NK-92 (cell line): ENCODE data around the gene COL27A1.

Experiments
- DNase-seq: peaks from one replicate; lab custom pipeline; 2025; ENCODE audit not compliant: unreplicated experiment; lab: John Stamatoyannopoulos, UW

Gene COL27A1

GRCh38 chr9:114299286-114300152, 144.2 kb downstream of the COL27A1 start:
- DNase-seq, result no peak

- no peak for DNase-seq
Measured at GRCh38 chr9:114300153-114300845, 145.0 kb downstream of the COL27A1 start.

GRCh38 chr9:114300846-114301797, 145.8 kb downstream of the COL27A1 start:
- no peak for DNase-seq

GRCh38 chr9:114301798-114302565, 146.6 kb downstream of the COL27A1 start:
- no peak for DNase-seq

DNA sequence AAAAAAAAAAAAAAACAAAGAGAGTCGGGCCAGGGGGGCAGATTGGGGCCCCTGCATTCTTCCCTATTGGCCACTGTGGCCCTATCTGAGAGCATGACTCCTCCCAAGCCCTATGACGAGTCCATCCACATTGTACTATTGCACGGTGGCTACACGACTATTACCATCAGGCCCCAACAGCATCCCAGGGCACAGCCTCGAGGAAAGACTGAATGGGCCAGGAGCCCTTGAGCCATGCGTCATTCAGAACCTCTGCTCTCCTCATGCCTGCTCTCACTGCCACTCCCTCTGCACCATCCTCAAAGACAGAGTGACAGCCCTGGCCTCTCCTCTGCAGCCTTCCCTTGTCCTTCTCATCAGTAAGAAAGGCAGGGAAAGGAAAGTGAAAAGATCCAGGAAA, 147.4 kb downstream of the COL27A1 start:
- no peak for DNase-seq

- DNase-seq, result no peak
Measured at GRCh38 chr9:114303571-114303970, 148.2 kb downstream of the COL27A1 start.

DNA sequence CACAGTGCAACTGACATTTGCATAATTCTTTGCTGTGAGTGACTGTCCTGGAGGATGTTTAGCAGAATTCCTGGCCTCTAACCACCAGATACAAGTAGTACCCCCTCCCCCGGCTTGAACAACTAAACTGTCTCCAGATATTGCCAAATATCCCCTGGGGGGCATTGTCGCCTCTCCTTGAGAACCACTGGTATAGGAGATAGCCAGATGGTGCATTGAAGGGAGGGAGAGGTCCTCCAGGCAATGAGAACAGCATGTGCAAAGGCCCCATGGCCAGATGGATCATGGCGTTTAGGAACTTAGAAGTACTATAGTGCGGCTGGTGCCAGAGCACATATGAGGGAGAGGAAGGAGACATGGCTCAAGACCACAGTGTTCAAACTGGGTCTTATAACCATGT, 148.6 kb downstream of the COL27A1 start:
- DNase-seq, result no peak

DNA sequence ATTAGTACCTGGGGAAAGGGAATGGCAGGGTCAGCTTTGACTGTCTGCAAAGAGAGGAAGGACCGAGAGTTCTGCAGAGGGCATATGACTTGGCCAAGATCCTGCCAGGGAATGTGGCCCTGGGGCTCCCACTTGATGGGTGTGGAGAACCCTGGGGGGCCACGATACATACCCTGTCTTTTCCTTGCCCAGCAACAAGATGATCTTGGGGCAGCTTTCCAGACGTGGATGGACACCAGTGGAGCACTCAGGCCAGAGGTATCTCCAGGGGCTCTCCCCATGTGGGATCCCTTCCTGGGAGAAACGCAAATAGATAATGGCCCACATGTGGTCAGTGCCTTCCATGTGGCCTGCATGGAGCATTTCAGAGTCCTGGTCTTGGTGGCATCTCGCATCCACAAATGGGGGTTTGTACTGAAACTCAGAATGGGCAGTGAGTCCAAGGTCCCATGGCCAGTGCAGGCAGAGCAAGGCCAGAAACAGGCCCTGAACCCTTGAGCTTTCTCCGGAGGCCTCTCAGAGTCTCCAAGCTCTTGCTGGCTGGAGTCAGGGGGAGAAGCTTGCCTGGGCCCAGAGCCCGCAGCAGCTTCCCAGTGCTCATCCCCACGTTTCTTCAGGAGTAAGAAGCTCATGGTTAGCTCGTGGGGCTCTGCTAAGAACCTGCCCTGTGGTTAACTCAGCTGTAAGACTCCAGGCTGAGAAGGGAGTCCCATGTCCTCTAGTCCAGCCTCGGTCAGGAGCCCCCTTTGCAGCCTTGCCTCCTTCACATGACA, 149.3 kb downstream of the COL27A1 start:
- no peak for DNase-seq

DNA sequence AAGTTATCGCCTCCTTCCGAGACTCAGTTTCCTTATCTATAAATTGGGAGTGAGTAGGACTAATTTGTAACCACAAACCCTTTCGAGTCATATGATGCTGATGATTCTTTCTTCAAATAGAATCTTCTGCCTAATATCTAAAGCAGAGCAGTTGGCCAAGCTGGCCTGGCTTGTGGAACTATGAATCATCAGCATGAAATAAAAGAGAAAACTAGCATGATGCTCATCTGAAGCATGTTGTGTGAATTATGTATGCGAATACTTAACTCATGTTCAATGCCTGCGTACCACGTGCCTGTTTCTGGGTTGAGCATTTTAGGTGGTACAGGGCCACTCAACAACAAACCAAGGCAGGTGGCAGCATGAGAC, 152.5 kb downstream of the COL27A1 start:
- no peak for DNase-seq

- no peak for DNase-seq
Measured at GRCh38 chr9:114308361-114308950, 153.1 kb downstream of the COL27A1 start.

GRCh38 chr9:114309096-114309495, 153.8 kb downstream of the COL27A1 start:
- DNase-seq, result no peak

- DNase-seq, result no peak
Measured at GRCh38 chr9:114310471-114311450, 155.4 kb downstream of the COL27A1 start.

DNA sequence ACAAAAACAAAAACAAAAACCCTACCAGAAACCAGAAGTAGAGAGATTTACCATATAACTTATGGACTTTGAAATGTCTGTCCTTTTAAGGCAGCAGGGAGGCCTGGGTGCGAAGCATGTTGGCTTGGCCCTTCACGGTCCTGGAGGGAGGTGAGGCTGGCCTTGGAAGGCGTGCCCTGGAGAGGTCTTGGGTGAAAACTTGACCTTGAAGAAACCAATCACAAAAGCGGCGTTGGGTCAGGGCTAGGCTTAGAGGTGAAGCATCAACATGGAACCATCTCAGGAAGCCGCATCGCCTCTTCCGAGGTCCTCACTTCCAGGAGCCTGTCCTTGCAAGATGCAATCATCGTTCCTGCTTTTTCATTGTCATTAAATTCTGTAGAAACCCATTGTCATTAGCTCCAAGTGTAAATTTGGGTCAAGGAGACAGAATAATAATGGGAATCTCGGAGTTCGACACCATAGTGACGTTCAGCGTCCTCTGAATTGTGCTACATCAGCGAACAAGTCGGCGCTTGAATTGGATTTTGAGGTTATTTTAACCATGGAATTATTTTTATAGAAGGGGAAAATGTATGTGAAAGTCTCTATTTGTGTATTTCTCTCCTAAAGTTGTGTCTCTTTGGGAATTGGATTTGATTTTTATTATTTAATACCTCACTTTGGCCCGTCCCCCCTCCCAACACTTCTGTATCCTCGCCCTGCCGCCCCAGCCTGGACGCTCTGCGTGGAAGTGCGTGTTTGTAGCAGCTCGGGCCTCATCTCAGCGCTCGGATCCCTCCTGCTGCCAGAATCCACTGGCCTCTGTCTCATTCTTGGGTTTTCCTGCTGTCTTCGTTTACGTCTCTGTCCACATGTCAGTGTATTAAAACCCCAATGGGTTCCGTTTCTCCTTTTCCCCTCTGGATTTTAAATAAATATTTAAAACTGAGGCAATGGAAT, 156.5 kb downstream of the COL27A1 start:
- no peak for DNase-seq

DNA sequence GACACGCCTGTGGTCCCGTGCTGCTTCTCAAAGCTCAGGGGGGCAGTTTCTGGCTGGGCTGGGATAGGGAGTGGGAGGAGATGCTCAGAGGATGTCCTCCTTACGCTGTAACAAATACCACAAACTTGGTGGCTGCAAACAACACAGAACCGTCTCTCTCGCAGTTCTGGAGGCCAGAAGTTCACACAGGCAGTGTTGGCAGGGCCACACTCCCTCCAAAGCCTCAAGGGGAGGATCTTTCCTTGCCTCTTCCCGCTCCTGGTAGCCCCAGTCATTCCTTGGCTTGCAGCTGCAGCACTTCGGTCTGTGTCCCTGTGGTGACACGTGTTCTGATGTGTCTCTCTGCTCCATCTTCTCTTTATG, 157.2 kb downstream of the COL27A1 start:
- no peak for DNase-seq

DNA sequence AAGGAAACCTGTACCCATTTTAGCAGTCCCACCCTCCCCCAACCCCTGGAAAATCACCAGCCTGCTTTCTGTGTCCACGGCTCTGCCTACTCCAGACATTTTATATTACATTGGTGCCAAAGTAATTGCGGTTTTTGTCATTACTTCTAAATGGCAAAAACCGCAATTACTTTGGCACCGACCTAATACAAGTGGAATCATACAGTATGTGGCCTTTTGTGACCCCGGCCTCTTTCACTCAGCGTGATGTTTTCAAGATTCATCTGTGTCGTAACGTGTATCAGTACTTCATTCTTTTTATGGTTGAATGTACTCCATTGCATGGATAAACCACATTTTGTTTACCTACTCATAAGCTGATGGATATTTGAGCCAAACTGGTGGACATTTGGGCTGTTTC, 157.8 kb downstream of the COL27A1 start:
- no peak for DNase-seq

DNA sequence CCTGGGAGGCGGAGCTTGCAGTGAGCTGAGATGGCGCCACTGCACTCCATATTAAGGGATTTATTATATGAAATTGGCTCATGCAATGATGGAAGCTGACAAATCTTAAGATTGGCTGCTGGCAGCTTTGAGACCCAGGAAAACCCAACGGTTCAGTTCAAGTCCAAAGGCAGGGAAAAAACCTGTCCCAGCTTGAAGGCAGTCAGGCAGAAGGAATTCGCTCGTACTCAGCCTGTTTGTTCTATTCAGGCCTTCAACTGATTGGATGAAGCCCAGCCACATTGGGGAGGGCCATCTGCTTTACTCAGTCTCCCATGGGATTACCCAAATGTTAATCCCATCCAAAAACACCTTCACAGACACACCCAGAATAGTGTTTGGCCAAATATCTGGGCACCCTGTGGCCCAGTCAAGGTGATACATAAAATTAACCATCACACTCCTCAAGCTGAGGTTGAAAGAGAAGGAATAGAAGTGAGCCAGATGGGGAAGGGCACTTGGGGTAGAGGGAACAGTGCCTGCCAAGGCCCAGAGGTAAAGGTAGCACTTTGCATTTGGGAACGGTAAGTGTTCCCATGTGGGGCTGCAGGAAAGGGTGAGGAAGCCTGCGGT, 159.0 kb downstream of the COL27A1 start:
- no peak for DNase-seq
